Activated T-helper 9 cell treated with anti-CD3 and anti-CD28 coated beads, Interleukin-2, amount 50 U/mL, for 16 hours (primary cell): Measurements from ENCODE around the gene DLG5.

ENCODE experiments used
- DNase-seq: peaks from one replicate; pipeline ENCODE4 v3.0.0-alpha.2; 2020; ENCODE audit warnings: low read depth

The DLG5 gene

DNA sequence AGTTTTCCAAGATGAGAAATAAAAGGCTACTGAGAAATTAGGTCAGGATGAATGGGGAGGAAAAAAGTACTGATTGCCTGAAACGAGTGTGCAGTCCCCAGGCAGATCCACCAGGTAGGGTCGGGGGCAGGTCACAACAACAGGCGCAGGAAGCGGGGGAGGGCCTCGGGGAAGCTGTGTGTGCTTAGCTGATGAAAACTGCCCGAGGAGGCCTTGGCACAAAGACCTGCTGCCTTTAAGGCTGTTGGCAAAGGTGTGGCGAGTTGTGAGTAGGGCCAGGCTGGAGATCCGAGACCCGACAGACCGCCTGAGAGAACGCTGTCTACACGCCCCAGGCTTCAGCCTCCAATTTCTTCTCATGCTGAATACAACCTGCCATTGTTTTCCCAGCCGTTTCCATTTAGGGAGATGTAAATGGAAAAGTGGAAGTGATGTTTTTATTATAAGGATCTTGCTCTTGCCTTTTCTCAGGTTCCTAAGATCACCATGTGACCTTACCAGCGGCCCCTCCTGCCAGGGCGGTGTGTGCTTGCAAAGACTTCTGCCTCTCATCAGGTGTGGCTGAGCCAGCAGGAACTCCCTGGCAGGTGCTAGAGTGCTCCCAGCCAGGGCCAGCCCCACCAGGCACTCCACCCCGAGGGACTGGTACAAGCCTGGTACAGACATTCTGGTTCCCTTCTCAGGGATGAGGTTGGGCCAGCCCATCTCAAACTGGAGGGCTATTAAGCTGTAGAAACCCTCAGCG is 60.8 kb downstream of the DLG5 start:
- no peak for DNase-seq

- no peak for DNase-seq
Observed at GRCh38 chr10:77864151-77864851, 62.3 kb downstream of the DLG5 start.

DNA sequence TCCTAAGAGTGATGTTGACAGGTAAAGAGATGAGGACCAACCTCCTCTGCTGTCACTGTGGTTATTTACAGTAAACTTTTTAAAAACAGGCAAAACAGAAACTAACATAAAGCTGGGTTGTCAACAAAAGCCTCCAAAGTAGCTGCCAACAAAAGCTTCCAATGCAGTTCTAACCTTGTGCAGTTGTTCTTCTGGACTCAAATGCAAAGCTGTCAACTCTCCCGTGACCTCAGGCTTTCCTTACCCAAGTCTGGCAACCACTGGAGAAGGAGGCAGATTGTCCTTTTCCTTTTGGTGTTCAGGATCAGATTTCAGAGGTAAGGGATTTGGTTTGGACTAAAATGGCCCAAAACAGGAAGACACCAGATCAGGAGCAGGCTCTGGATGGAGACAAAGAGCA is 63.1 kb downstream of the DLG5 start:
- no peak for DNase-seq

DNA sequence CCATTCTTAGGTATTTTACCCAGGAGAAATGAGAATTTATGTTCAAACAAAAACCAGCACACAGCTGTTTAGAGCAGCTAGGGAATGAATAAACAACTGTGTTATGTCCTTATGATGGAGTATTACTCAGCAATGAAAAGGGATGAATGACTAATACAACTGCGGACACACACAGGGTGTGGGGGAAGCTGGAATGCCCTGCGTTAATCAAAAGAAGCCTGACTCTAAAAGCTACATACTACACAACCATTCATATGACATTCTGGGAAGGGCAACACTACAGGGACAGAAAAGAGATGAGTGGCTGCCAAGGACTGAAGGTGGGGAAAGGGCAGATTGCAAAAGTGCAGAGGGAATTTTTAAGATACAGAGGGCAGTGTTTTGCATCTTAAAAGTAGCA is 64.0 kb downstream of the DLG5 start:
- DNase-seq: no peak

DNA sequence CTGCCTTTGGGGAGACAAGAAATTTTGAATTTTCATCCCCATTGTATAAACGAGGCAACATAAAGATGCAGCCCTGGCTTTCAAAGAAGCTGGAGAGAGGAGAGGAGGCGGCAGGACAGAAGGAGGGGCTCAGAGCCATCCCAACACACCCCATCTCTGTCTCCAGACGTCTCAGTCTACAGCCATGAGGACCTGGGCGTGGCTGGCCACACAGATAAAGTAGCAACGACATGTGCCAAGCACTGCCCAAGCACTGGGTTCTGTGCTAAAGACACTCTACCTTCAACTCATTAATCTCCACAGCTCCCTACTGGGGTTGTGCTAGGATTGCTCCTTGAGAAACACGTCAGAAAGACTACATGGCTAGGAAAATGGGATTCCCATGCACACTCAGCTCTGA is 65.2 kb downstream of the DLG5 start:
- DNase-seq: no peak

- no peak for DNase-seq
Observed at GRCh38 chr10:77859865-77860282, 66.7 kb downstream of the DLG5 start.

GRCh38 chr10:77859200-77859864 is 67.2 kb downstream of the DLG5 start:
- DNase-seq: no peak

GRCh38 chr10:77857272-77857671 is 69.3 kb downstream of the DLG5 start:
- no peak for DNase-seq

DNA sequence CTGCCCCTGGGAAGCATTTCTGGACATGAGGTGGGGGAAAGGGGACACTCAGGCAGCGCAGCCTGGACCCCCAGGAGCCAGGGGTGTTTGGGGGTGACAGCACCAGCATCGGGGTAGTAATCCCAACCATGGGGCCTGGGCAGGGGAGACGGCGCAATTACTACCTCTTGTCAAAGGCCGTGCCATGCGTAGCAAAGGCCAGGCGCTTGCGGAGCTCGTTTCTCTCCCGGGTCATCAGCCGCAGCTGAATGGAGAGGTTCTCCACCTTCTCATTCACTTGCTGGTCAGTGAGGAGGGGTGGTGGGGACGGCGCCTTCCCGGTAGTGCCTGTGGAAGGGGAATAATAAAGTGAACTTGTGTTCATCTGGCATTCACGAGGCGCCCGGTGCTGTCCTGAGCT is 70.0 kb downstream of the DLG5 start:
- DNase-seq: no peak

DNA sequence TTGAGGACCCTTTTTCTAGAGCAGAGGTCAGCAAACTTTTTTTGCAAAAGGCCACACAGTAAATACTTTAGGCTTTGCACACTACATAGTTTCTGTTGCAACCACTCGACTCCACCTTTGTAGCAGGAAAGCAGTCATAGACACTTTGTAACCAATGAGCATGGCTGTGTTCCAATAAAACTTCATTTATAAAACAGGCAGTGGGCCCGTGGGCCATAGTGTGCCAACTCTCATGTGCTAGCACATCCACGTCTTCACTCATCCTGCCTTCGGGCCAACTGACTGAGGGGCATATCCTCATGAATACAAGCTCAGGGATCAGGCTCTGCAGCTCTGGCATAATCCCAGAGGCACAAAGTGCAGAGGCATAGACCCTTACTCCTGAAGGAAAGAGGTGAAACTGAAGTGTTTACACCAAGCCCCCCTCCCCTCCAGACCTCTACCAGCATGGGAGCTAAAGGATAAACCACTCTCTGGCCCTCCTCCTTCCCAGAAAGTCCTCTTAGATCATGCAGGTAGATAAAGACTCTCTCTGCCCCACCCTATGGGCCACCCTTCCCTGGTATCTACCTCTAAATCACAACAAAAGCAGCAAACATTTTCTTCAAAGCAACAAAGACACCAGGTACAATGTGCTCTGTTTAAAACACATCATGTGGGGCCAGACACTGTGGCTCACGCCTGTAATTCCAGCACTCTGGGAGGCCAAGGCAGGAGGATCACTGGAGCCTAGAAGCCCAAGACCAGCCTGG is 71.0 kb downstream of the DLG5 start:
- no peak for DNase-seq

DNA sequence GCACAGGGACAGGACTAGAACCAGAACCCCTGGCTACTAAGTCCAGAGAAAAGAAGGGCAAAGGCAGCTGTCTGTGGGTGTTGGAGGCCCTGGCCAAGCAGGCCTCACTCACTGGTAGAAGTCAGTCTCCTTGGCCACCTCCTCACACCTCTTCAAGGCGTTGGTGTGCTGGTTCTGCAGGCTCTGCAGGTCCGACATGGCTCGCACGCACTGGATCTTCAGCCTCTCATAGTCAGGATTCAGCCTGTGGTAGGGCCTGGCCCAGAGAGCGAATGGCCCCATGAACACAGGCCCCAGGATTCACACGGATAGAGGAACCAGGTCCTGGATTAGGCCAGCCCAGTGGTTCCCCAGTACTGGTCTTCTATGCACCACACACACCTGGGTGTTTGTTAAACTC is 72.4 kb downstream of the DLG5 start:
- no peak for DNase-seq

GRCh38 chr10:77853256-77853655 is 73.3 kb downstream of the DLG5 start:
- DNase-seq: no peak

GRCh38 chr10:77850620-77851231 is 75.8 kb downstream of the DLG5 start:
- no peak for DNase-seq

DNA sequence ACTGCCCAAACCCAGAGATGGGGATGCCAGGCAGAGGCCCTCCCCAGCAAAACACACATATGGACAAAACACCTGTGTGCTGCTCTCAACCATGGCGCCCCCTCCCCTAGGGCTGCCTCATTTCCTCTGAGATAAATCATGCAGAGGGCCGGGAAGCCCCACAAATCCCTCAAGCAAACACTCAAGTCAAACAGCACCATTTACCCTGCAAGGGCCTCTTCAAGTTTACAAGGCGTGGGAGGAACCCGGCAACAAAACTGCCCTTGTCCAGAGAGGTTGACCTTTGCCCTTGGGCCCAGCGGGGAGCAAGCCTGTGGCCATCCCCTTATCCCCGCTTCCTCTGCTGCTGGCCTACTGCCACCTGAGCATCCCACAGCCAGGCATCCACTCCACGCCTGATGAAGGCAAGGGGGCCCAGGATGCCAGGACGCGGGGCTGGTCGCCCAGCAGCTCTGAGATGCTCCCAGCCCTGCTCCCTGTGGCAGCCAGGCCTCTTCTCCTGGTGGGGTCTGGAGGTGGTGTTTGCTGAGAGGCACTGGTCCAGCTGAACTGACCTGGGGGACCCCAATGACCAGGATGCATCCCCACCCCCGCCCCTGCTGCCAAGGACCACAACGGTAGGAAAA is 77.4 kb downstream of the DLG5 start:
- DNase-seq: no peak

- peak; percentile 38 for DNase-seq
Observed at GRCh38 chr10:77846718-77847311, 79.7 kb downstream of the DLG5 start.

GRCh38 chr10:77845451-77845850 is 81.1 kb downstream of the DLG5 start:
- no peak for DNase-seq

- no peak for DNase-seq
Observed at GRCh38 chr10:77844713-77845445, 81.7 kb downstream of the DLG5 start.

DNA sequence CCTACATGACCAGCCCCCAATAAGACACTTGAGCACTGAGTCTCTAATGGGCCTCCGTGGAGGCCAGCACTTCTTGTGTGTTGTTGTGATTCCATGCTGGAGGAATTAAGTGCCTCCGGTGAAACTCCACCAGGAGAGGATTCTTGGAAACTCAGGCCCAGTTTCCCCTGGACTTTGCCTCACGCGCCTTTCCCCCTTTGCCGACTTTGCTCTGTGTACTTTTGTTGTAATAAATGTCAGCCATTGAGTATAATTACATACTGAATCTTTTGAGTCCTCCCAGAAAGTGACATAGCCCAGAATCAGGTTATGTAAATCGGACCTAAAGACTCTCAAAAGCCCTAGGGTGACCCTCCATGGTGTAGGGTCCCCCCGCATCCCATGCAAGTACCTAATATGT is 82.4 kb downstream of the DLG5 start:
- no peak for DNase-seq

- DNase-seq: no peak
Observed at GRCh38 chr10:77843264-77843663, 83.3 kb downstream of the DLG5 start.

- no peak for DNase-seq
Observed at GRCh38 chr10:77842652-77843212, 83.8 kb downstream of the DLG5 start.
